Esophagus squamous epithelium (tissue), 5 donors: Measurements from ENCODE around the gene BABAM1. TPM values are rescaled to one million over a fixed set of nuclear protein-coding genes. Genes with fewer than 3 reads are reported as not detected.

ENCODE experiments used
- DNase-seq: peaks from one replicate; lab custom pipeline; 2025; lab: John Stamatoyannopoulos, UW
- H3K27ac ChIP-seq, 4 donors: fragments of 200-600 bp; sonication (generic); one replicate each; pipeline ENCODE4 v1.5.1; 2016 to 2019; ENCODE audit warnings: mild to moderate bottlenecking in 1 of 4
- H3K27me3 ChIP-seq, 4 donors: fragments of 200-600 bp; sonication (generic); 1 replicate in 3 of 4; 2 replicates in 1 of 4; pipeline versions ENCODE4 v1.5.1 to v1.6.0; 2017 to 2021; ENCODE audit warnings: antibody characterized with exemption in 1 of 4
- H3K36me3 ChIP-seq, 3 donors: fragments of 200-600 bp; sonication (generic); one replicate each; pipeline ENCODE4 v1.5.1; 2016 to 2019
- H3K4me1 ChIP-seq, 3 donors: fragments of 200-600 bp; sonication (generic); one replicate each; pipeline ENCODE4 v1.5.1; 2017 to 2019
- H3K4me3 ChIP-seq, 4 donors: fragments of 200-600 bp; sonication (generic); 1 replicate in 3 of 4; 2 replicates in 1 of 4; pipeline ENCODE4 v1.5.1; 2016 to 2019; ENCODE audit warnings: mild to moderate bottlenecking in 2 of 4, moderate library complexity in 1 of 4
- H3K9me3 ChIP-seq, 3 donors: fragments of 200-600 bp; sonication (generic); one replicate each; pipeline ENCODE4 v1.5.1; 2016 to 2019
- POLR2A ChIP-seq, 4 donors: fragments of 450-650 bp; IDR thresholded peaks; one replicate each; pipeline ENCODE4 v1.6.1; 2017; ENCODE audit warnings: antibody characterized with exemption in 4 of 4, mild to moderate bottlenecking in 4 of 4, moderate library complexity in 3 of 4
- WGBS, 2 donors: methylation state at CpG; one replicate each; pipeline ENCODE4 v1.1.5; 2018; 5-methylcytosine and 5-hydroxymethylcytosine counted together
- intact Hi-C: fragments of 100-400 bp; cut with DNase I; formaldehyde crosslinking; loops from one replicate; pipeline ENCODE4 v1.15.0; 2022
- total RNA-seq, 4 donors: library from RNA; depleted of rRNA; stranded (reverse); fragments of >200 nt; gene quantifications; one replicate each; pipeline ENCODE4 v1.1.0, GENCODE V29; 2016
- TF ChIP-seq, protein P1 (sequence below), 6 experiments: fragments of 450-650 bp in 4 of 6; fragments of 200-600 bp in 2 of 6; sonication (generic) in 2 of 6; IDR thresholded peaks; one replicate each; pipeline ENCODE4 v1.5.1; 2016 to 2019; ENCODE audit warnings: antibody characterized with exemption in 6 of 6, mild to moderate bottlenecking in 4 of 6, moderate library complexity in 4 of 6
- donor health status: DM: yes; HTN: yes; CAD: no.

The BABAM1 gene
- total RNA-seq, 4 donors from 2014 or later = 29.1 to 55.8 (median 53.1) TPM

DNA sequence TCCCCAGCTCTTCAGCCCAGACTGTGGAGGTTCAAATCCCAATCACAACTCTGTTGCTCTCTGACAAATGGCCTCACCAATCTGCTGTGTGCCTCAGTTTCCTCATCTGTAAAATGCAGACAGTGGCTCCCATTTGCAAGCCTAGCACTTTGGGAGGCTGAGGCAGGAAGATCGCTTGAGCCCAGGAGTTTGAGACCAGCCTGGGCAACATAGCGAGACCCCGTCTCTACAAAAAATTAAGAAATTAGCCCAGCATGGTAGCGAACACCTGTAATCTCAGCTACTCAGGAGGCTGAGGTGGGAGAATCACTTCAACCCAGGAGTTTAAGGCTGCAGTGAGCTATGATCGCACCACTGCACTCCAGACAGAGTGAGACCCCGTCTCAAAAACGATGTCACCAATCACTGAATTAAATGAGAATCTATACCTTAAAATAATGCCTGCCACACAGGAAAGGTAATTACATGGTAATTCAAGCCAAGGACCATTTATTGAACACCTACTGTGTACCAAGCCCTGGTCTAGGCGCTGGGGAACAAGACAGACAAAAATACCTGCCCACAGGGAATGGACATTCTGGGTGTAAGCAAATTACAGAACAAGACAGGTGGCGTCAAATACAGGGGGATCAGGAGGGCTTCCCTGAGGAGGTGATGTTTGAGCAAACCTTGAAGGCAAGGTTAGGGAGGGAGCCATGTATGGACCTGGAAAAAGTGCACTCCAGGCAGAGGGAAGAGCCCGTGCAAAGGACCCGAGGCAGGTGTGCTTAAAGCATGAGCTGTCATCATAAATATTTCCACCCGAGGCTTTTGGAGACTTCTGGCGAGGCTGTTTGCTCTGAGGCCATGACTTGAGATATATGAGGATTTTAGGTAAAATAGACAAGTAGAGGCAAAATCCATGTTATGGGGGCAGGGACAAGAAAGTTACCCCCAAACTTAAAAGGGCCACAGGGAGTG is 29.2 kb upstream of the BABAM1 start:
- Histone ChIP-seq H3K4me3 (no peak overlapping the region), H3K9me3 (no peaks in the 10 kb centered on the region), H3K27me3 (no peaks in the 10 kb centered on the region), H3K4me1 (peaks cover 24 to 66% (median 27%) of the 10 kb centered on the region in 3 donors), H3K27ac (no peak overlapping the region), H3K36me3 (peaks cover 0 to 71% (median 5%) of the 10 kb centered on the region in 3 donors)
- TF ChIP-seq, protein P1, sequence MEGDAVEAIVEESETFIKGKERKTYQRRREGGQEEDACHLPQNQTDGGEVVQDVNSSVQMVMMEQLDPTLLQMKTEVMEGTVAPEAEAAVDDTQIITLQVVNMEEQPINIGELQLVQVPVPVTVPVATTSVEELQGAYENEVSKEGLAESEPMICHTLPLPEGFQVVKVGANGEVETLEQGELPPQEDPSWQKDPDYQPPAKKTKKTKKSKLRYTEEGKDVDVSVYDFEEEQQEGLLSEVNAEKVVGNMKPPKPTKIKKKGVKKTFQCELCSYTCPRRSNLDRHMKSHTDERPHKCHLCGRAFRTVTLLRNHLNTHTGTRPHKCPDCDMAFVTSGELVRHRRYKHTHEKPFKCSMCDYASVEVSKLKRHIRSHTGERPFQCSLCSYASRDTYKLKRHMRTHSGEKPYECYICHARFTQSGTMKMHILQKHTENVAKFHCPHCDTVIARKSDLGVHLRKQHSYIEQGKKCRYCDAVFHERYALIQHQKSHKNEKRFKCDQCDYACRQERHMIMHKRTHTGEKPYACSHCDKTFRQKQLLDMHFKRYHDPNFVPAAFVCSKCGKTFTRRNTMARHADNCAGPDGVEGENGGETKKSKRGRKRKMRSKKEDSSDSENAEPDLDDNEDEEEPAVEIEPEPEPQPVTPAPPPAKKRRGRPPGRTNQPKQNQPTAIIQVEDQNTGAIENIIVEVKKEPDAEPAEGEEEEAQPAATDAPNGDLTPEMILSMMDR (IDR thresholded peaks at IDR 0.05) = no peak
- no peak for TF ChIP-seq POLR2A (IDR thresholded peaks at IDR 0.05)
- intact Hi-C loops = no loop called here
- DNase-seq = no peak
- 75 to 89% methylated on average over 11 to 12 of the region's 13 CpGs for WGBS, 2 donors

DNA sequence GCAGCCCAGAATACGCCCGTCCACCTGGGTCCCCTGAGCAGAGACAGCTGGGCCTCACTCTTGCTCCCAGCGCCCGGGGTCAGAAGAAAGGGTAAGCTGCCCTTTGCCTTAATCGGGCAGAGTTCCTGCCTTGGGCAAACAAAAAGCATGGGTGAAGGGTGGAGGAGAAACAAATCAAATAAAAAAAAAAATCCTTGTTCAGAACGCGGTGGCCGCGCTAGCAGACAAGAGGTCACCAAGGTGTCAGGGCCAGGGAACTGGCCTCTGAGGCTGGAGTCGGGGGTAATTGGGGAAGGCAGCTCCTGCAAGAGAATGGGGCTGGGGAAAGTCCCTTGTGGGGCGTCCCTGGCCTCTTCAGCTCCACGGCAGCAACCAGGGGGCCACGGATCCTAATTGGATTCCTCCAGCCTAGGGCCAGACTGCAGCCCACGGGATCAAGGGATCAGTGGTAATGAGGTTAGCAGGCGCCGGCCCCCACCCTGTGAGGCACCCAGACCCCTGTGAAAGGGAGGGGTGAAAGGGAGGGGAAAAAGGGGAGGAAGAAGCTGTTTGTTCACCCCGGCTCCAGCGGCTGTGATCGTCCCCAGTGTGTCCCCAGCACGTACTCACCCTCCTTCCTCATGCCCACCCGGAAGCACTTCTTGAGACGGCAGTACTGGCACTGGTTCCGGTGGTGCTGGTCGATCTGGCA is 27.0 kb upstream of the BABAM1 start:
- TF ChIP-seq, protein P1 (IDR thresholded peaks at IDR 0.05) = no peak
- no peak for TF ChIP-seq POLR2A (IDR thresholded peaks at IDR 0.05)
- H3K4me1 ChIP-seq = peaks cover 17 to 72% (median 18%) of the 10 kb centered on the region in 3 donors
- intact Hi-C loops = no loop called here
- H3K9me3 ChIP-seq = no peaks in the 10 kb centered on the region
- H3K27me3 ChIP-seq = no peaks in the 10 kb centered on the region
- DNase-seq = no peak
- peaks cover 0 to 49% (median 5%) of the 10 kb centered on the region in 3 donors for H3K36me3 ChIP-seq
- 73 to 76% methylated on average over 13 to 15 of the region's 24 CpGs for WGBS, 2 donors
- no peak overlapping the region for H3K4me3 ChIP-seq
- H3K27ac ChIP-seq = no peak overlapping the region

DNA sequence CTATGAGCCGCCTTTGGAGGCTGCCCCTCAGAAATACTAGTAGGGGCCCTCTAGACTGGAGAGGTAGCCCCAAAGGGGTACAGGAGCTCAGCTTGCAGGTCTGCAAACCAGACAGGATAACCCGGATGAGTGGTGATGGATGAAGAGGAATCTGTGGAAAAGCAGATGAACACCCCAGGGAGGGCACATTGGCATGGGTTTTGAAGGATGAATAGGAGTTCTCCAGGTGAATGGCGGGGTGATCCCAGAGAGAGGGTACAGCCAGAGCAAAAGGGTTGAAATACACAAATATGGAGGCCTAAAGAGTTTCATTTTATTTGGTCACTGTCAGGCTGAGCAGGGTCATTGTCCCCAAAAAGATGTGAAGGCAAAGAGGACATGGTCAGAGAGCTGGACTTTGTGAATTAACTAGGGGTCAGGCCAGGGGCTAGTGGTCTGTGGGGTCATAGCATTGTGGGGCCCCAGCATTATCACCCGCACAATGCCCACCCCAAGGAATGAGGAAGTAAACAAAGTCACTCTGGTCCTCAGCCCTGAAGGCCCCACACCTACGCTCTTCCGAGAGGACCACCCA is 26.3 kb upstream of the BABAM1 start:
- DNase-seq = no peak
- Histone ChIP-seq H3K9me3 (no peaks in the 10 kb centered on the region), H3K36me3 (peaks cover 0 to 49% (median 5%) of the 10 kb centered on the region in 3 donors), H3K27me3 (no peaks in the 10 kb centered on the region), H3K4me3 (no peak overlapping the region), H3K4me1 (peaks cover 15 to 65% (median 16%) of the 10 kb centered on the region in 3 donors), H3K27ac (peak overlapping the region in 3 of 4 donors; percentile 42 to 94 (median 88))
- no peak for TF ChIP-seq POLR2A (IDR thresholded peaks at IDR 0.05)
- TF ChIP-seq, protein P1 (IDR thresholded peaks at IDR 0.05) = no peak
- 93 to 98% methylated on average over 5 to 6 of the region's 6 CpGs for WGBS, 2 donors
- intact Hi-C loops = no loop called here

DNA sequence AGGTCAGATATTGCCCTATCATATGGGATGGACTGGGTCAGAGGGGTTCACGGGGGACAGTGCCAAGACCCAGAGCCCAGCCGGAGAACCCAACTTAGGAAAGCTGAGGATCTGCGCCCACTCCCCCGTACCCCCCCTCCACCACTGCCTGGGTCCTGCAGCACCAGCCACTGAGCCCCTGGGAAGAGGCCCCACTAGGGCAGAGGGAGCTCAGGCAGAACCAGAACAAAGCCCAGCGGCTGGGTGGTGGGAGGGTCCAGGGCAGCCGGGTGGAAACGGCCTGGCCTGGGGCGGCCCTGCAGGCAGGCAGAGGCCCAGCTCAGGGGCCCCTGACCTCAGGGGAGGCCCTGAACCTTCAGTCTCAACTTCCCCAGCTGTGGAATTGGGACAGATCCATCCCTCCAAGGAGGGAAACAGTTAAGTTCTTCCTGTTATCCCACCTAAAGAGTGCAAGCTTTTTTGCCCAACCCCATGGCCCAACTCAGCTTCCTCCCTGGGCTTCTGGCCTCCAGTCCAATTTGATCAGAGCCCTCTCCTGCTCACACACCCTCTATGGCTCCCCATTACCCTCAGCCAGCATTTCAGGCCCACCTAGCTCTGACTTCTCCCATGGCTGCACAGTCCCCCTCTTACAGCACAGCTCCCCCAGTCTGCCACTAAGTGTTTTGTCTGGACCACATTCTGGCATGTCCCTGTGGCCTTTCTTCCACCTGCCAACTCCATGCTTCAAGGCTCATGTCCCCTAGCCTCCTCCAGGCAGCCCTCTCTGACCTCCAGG is 24.6 kb upstream of the BABAM1 start:
- H3K4me3 ChIP-seq = peak overlapping the region in 3 of 4 donors; percentile 89 to 95 (median 92)
- no peaks in the 10 kb centered on the region for H3K27me3 ChIP-seq
- no peak for DNase-seq
- peaks cover 17 to 65% (median 31%) of the 10 kb centered on the region in 3 donors for H3K4me1 ChIP-seq
- peaks cover 0 to 38% (median 5%) of the 10 kb centered on the region in 3 donors for H3K36me3 ChIP-seq
- intact Hi-C loops = no loop called here
- no peak for TF ChIP-seq POLR2A (IDR thresholded peaks at IDR 0.05)
- TF ChIP-seq, protein P1 (IDR thresholded peaks at IDR 0.05) = no peak
- 55 to 57% methylated on average over 4 of the region's 8 CpGs for WGBS, 2 donors
- H3K9me3 ChIP-seq = no peaks in the 10 kb centered on the region
- H3K27ac ChIP-seq = peak overlapping the region; percentile 88 to 94 (median 92)
